C4-2B (cell line): Measurements from ENCODE around the gene FOXC2.

ENCODE experiments used
- H3K27ac ChIP-seq: fragments of 450-650 bp; 2 replicates; pipeline ENCODE4 v1.5.1; 2017
- CTCF ChIP-seq: fragments of 450-650 bp; conservative IDR thresholded peaks from 2 replicates; pipeline ENCODE4 v1.5.1; 2017; ENCODE audit warnings: mild to moderate bottlenecking
- ZFX ChIP-seq: fragments of 450-650 bp; IDR thresholded peaks from 2 replicates; pipeline ENCODE4 v1.6.1; 2017

The FOXC2 gene

GRCh38 chr16:86566601-86566965 lies at the start of gene FOXC2:
TSS of gene FOXC2 (plus strand) at chr16:86566829. CDS start at chr16:86567336, 507 bp downstream.
- H3K27ac ChIP-seq, result no peak within 1 kb of the TSS
- TF ChIP-seq ZFX (no peak), CTCF (no peak)

GRCh38 chr16:86517033-86517432 lies 49.6 kb upstream of the FOXC2 start:
- no peak overlapping the region for H3K27ac ChIP-seq

GRCh38 chr16:86517652-86518258 lies 48.9 kb upstream of the FOXC2 start:
- H3K27ac ChIP-seq, result no peak overlapping the region

More at GRCh38 chr16:86517033-86517432, 49.6 kb upstream of the FOXC2 start:
- TF ChIP-seq CTCF, result no peak
- TF ChIP-seq ZFX, result no peak

GRCh38 chr16:86519007-86519648 lies 47.5 kb upstream of the FOXC2 start:
- TF ChIP-seq ZFX (no peak), CTCF (no peak)
- H3K27ac ChIP-seq, result no peak overlapping the region

More at GRCh38 chr16:86517652-86518258, 48.9 kb upstream of the FOXC2 start:
- peak; percentile 83 for TF ChIP-seq CTCF
- no peak for TF ChIP-seq ZFX

- TF ChIP-seq ZFX (no peak), CTCF (peak; percentile 93)
- no peak overlapping the region for H3K27ac ChIP-seq
Observed at GRCh38 chr16:86519649-86520316, 46.8 kb upstream of the FOXC2 start.

GRCh38 chr16:86520317-86521210 lies 46.1 kb upstream of the FOXC2 start:
- no peak overlapping the region for H3K27ac ChIP-seq
- TF ChIP-seq ZFX (no peak), CTCF (peak; percentile 18)
